Measurements from ENCODE around the gene PPP2R2C.

DNA sequence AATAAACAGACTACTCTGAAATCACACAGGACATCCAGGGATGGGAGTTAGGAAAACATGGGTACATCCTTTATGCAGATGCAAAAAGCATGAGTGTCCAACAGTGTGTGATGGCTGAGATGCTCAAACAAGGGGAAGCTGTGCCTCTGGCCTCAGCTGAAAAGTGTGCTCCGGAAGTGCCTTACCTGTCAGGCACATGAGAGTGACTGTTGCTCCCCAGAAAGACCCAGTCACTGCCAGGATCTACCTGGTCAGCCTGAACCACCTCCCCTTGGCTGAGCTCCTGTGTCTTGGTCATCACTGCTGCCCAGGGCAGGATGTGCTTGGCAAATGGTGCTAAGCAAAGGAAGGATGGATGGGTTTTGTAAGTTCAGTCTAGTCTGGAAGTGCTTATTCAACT, 4.0 kb downstream of the PPP2R2C start:
- TF ChIP-seq, protein P1, sequence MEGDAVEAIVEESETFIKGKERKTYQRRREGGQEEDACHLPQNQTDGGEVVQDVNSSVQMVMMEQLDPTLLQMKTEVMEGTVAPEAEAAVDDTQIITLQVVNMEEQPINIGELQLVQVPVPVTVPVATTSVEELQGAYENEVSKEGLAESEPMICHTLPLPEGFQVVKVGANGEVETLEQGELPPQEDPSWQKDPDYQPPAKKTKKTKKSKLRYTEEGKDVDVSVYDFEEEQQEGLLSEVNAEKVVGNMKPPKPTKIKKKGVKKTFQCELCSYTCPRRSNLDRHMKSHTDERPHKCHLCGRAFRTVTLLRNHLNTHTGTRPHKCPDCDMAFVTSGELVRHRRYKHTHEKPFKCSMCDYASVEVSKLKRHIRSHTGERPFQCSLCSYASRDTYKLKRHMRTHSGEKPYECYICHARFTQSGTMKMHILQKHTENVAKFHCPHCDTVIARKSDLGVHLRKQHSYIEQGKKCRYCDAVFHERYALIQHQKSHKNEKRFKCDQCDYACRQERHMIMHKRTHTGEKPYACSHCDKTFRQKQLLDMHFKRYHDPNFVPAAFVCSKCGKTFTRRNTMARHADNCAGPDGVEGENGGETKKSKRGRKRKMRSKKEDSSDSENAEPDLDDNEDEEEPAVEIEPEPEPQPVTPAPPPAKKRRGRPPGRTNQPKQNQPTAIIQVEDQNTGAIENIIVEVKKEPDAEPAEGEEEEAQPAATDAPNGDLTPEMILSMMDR (IDR thresholded peaks at IDR 0.05; ENCODE audit: low read depth, low read length), result no peak
- TF ChIP-seq POLR2A (IDR thresholded peaks at IDR 0.05; ENCODE audit: extremely low read depth, insufficient read length), result no peak
- TF ChIP-seq, protein P2, sequence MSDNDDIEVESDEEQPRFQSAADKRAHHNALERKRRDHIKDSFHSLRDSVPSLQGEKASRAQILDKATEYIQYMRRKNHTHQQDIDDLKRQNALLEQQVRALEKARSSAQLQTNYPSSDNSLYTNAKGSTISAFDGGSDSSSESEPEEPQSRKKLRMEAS (IDR thresholded peaks at IDR 0.05; ENCODE audit: low read depth, low read length), result no peak
- no peak for TF ChIP-seq MYC (IDR thresholded peaks at IDR 0.05; ENCODE audit: low read depth, low read length)

All from NB4 (cell line).